GM21423 (cell line): ENCODE measurements around the gene ATP1B2.
"Not testable (repeated sequence)": the region's sequence is repeated elsewhere in the genome, so short reads cannot be mapped to it uniquely, and the experiment has no call there.

ENCODE experiments used
- ATAC-seq: cut with Tn5 transposase; IDR thresholded peaks from one replicate; pipeline ENCODE4 v1.9.1; 2021; ENCODE audit warnings: mild to moderate bottlenecking, moderate library complexity; ENCODE audit not compliant: unreplicated experiment

ATP1B2 gene

DNA sequence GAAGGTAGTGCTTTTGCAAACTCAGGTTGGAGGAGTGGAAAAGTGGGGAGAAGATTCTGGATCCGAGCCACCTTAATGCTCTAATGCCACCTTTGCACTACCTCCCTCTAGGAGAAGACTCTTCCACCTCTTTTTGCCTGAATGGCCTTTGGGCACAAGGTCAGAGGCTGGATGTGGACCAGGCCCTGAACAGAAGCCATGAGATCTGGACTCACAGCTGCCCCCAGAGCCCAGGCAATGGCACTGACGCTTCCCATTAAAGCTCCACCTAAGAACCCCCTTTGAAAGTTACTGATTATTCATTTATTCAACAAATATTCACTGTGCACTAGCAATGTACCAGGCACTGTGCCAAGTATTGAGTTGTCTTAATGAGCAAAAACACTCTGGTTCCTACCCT is 17.6 kb upstream of the ATP1B2 start:
- no peak for ATAC-seq

DNA sequence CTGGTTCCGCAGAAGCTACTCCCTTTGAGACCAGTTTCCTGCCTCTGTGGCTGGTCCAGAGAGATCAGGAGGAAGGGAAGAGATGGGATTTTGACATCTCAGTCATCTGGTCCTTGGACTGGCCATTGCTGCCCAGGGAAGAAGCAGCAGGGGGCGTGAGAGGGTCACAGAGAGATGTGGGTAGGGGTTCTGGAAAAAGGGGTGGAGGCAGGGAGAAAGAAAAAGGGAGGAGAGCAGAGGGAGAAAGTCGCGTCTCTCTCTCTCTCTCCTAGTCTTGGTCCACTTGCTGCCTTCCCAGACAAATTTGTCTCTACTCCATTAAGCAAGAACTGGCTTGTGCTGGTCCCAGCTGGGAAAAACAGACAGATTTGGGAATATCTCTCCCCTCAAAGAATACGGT is 16.3 kb upstream of the ATP1B2 start:
- ATAC-seq: no peak

DNA sequence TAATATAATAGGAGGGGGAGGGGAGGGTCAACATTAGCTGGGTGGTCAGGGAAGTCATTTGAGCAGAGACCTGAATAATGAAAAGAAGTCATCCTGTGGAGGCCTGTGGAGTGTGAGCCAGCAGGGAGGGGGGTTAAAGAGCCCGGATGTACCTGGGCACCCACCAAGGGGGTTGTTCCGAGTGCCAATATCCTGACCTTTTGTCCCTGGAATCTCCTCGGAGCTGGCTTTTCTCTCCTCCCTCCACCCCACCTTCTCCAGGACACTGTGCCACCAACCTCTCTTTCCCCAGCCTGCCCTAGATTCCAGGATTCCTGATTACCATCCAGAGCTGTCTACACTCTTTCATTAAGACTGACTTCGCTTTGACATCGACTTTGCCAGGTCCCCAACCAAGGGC is 14.6 kb upstream of the ATP1B2 start:
- ATAC-seq: no peak

DNA sequence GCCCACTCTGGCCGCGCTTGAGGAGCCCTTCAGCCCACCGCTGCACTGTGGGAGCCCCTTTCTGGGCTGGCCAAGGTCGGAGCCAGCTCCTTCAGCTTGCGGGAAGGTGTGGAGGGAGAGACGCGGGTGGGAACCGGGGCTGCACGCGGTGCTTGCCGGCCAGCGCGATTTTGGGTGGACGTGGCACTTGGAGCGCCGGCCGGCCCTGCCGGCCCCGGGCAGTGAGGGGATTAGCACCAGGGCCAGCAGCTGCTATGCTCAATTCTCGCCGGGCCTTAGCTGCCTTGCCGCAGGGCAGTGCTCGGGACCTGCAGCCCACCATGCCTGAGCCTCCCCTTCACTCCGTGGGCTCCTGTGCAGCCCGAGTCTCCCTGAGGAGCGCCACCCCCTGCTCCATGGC is 9.9 kb upstream of the ATP1B2 start:
- no peak for ATAC-seq

DNA sequence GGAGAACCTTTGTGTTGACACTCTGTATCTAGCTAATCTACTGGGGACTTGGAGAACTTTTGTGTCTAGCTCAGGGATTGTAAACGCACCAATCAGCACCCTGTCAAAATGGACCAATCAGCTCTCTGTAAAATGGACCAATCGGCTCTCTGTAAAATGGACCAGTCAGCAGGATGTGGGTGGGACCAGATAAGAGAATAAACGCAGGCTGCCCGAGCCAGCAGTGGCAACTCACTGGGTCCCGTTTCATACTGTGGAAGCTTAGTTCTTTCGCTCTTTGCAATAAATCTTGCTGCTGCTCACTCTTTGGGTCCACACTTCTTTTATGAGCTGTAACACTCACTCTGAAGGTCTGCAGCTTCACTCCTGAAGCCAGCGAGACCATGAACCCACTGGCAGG is 9.1 kb upstream of the ATP1B2 start:
- not testable (repeated sequence) for ATAC-seq

DNA sequence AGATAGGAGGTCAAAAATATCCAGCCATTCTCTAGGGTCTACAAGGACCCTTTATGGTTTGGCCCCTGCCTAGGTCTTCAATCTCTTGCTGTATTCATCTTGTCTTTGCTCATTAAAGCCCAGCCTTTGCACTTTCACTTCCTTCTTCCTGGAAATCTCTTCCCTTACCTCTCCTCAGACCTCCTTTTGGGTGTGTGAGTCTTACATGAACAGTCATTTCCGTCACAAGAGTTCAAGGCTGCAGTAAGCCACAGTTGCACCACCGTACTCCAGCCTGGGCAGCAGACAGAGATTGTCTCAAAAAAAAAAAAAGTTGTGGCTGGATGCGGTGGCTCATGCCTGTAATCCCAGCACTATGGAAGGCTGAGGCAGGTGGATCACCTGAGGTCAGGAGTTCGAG is 6.0 kb upstream of the ATP1B2 start:
- ATAC-seq: no peak

DNA sequence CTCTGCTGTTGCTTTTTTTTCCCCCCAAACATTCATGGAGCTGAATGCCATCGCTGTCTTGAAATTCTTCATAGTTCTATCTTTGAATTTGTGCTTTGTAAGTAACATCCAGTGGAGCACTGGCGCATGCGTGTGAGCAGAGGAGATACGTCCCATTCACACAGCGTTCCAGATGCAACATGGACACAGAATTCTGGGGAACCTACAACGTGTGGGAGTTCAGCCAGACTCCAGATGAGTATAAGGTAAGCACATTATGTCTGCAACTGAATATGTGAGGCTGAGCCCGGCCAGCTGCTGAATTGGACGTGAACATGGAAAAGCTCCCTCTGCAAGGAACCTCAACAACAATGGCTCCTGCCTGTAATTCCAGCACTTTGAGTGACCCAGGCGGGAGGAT is 4.3 kb upstream of the ATP1B2 start:
- no peak for ATAC-seq

DNA sequence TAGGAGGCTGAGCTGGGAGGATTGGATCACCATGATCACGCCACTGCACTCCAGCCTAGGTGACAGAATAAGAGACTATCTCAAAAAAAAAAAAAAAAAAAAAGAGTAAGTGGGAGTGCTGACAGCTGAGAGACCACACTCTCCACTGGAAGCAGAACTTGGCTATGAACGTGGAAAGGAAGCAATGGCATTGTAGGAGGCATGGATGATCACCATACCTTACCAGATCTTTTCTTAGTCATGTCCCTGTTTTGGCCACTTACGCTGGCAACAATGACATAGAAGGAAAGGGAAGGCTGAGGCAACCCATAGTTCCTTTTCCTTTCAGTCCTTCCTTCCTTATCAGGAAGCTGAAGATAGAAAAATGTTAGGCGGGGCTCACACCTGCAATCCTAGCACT is 3.7 kb upstream of the ATP1B2 start:
- no peak for ATAC-seq

DNA sequence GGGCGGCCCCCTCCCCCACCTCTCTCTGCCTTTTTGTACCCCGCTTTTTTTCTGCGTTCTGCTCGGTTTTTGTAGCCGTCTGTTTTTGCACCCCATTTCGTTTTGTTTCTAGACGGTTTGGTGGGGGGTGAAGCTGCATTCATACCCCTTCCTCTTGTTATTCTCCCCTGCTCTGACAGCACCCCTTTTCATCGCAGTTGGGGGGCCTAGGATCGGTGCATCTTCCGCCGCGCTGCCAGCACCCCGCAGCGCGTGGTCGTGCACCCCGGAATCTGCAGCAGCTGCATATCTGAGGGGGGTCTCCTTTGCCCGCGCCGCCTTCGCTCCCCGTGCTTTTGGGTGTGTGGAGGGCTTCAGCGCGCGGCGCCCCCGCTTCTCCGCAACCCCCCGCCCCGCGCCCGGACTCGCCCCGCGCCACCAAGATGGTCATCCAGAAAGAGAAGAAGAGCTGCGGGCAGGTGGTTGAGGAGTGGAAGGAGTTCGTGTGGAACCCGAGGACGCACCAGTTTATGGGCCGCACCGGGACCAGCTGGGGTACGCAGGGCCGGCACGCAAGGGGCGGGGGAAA is 455 bp downstream of the ATP1B2 start:
- no peak for ATAC-seq

DNA sequence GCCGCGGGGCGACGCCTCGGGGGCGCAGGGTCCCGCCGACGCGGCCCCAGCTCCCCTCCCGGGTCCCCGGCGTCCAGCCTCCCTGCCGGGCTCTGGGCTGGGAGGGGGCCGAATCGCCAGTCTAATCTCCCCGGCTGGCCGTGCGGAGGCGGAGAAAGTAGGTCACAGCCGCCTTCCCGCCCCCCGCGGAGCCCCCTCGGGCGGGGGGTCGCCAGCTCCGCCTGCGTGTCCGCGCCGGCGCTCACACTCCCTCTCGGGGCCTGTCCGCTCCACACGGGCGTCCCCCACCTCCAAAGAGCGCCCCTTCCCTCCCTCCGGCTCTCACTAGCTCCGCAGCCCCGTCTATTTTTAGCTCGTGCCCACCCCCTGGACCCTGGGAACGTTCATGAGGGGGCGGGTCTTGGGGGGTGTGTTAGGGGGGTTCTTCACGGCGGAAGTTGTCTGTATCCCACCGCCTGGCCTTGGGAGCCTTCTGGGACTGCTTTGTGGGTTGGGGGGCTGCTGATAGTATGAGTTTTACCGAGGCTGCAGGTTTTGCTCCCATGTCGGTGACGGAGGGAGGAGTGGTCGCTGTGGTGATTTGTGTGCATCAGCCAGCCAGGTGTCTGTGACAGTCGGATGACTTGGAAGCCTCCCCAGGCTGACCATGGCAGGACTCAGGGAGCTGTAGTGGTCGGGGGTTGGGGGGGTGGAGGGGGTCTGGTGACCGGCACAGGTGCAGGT is 1.1 kb downstream of the ATP1B2 start:
- ATAC-seq: no peak

DNA sequence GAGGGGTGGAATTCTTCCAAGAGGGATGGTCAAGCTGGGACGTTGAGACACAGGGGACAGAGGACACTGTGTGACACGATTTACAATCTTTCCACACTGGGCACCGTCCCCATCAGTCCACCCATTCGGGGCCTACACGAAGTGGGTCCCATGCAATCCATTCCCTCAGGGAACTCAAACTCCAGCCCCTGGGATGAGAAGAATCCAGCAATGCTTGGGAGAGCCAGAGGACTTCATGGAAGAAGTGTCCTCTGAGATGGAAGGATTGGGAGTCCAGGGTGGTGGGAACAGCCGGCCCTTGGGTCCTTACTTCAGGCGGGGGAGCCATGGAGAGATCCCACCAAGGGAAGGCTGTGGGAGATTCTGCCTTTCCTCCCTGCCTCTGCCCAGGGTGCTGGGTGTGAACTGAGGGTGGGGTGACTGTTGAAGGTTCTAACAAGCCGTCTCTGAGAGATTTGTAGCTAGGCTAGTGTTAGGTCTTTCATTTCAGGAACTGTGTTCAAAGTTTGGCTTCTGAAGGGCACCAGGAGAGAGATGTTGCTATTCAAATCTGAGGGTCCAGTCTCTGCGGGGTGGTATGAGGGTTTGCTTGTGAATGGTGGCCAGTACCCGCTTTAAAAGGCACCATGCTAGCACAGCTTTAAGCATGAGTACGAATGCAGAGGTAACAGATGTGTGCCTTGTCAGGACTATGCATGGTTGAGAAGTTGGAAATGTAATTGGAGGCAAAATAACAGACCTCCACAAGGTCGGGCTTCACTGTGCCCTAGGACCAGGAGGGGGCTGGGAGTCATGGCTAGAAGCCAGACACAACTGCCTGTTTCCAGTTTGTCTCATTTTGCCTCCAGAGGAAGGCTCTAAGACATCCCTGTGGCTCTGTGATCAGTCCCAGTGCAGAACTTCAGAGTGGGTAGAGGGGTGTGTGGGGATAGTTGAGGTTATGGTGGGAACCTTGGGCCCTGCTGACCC is 1.9 kb downstream of the ATP1B2 start:
- ATAC-seq: no peak

DNA sequence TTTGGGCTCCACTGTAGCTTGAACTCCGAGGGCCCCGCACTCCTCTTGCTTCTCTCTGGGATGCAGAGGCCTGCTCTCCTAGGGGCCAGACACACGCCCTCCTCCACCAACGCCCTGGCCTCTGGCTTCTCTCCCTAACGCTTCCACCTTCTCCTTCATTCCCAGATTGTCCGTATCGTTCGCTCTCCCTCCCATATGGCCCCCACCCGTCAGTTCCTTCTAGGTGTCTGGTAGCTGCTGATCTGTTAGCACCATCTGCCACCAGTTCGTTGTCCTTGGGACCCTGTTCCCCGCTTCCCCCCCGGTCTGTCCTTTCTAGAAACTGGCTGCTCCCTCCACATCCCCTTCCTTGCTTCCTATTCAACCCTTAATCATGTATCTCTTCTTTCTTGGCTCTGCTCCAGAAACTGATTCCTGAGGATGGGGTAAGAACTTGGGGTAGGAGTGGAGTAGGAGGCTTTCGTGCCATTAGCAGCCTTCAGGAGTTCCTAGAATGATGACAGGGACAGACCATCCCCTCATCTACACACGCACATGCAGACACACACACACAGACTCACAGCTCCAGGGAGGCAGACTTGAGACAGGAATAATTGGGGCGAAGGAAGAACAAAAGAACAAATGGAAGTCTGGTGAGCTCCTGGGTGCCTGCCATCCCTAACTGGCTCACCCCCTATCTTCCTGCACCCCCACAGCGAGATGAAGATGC is 4.3 kb downstream of the ATP1B2 start:
- no peak for ATAC-seq

DNA sequence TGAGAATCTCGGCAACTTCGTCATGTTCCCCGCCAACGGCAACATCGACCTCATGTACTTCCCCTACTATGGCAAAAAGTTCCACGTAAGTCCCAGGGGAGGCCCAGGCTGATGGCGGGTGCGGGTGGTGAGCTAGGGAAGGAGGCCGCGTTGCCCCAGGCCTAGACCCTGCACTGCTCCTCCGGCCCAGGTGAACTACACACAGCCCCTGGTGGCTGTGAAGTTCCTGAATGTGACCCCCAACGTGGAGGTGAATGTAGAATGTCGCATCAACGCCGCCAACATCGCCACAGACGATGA is 4.8 kb downstream of the ATP1B2 start:
- no peak for ATAC-seq

DNA sequence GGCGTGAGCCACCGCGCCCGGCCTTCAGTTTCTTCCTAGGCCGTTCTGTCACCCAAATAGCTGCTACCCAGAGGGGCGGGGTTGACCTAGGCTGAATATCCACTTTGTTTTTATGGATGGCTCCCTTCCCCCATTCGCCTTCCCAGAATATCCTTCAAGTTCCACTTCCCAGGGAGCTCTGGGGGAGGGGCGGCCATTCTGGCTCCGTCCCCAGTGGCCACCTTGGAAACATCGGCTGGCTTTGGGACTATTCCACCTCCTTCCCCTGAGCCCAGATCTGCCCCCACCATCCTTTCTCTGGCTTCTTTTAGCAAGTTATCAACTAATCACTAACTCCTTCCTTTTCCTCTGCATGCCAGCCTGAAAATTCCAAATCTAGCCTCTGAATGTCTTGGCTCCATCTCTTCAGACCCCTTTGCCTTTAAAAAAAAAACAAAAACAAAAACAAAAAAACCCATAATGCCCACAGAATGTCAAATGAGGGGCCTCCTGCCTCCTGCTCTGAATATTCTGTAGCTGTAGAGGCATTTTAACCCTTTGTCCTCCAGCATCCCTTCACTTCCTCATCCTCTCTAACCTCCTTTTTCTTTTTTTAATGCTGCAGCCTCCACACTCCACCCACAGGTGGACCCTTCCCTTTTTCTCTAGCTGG is 6.4 kb downstream of the ATP1B2 start:
- no peak for ATAC-seq

DNA sequence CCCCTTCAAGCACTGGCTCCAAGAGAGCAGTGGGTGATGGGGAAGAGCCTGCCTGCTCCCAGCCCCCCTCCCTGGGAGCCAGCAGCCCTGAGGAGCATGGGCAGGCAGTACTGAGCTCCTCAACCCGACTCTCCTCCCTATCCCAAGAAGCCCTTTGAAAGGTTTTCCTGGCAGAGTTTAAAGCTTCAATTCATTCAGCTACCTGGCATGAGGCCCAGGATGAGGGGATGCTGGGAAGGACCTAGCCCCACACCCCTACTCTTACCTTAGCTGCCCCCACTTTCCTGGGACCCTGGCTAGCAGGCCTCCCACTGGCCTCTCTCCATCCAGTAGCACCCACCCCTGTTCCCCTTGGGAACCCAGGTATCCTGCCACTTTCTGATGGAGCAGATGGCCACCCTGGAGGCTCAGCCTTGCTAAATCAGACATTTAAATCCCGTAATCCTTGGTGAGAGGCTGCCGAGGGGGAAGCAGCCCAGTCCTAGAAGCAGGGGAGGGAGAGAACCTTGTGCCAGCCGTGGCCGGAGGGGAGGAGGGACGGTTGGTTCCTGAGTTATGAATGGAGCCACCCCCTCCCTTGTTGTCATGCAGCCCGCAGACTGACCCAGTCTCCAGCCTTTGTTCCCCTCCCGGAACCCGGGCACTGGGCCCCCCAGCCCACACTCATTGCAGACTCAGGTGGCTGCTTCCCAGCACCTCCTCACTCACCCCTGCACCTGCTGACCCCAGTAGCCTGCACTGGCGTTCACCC is 17.1 kb downstream of the ATP1B2 start:
- no peak for ATAC-seq

DNA sequence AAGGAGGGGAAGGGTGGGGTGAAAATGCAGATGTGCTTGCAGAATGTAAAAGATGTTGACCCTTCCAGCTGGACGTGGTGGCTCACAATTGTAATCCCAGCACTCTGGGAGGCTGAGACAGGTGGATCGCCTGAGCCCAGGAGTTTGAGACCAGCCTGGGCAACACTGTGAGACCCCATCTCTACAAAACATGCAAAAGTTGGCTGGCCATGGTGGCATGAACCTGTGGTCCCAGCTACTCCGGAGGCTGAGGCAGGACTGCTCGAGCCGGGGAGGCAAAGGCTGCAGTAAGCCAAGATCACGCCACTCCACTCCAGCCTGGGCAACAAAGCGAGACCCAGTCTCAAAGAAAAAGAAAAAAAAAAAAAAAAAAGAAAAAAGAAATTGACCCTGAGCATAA is 17.8 kb downstream of the ATP1B2 start:
- no peak for ATAC-seq

DNA sequence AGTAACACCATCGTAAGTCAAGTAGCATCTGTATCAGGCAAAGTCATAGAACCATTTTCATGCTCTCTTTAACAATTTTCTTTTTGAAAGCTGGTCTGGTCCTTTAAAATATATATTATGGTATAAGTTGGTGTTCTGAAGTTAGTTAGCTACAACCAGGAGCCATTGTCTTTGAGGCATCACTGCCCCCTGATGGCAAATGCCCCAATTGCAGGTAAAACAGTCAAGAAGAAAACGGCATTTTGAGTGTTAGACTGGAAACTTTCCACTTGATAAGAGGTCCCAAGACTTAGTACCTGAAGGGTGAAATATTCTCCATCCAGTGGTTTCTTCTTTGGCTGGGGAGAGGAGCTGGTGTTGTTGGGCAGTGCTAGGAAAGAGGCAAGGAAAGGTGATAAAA is 22.5 kb downstream of the ATP1B2 start:
- ATAC-seq: no peak

DNA sequence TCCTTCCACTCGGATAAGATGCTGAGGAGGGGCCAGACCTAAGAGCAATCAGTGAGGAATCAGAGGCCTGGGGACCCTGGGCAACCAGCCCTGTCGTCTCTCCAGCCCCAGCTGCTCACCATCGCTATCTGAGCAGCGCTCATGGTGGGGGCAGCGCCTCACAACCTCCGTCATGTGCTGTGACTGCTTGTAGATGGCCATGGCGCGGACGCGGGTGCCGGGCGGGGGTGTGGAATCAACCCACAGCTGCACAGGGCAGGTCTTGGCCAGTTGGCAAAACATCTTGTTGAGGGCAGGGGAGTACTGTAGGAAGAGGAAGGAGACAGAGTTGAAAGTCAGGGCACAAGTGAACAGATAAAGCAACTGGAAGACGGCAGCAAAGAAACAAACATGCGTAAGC is 24.2 kb downstream of the ATP1B2 start:
- ATAC-seq: no peak

DNA sequence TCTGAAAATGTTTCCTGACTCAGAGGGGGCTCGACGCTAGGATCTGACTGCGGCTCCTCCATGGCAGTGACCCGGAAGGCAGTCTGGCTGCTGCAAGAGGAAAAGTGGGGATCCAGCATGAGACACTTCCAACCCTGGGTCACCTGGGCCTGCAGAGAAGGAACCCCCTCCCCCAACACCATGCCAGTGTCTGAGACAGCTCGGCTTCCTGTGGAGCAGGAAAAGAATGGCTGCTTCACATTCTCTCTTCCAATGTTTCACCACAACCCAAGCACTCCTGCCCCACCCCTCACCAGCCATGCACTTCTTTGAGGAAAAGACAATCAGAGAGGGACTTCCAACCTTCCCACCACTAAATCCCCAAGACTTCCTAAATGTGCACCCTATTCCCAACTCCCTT is 25.8 kb downstream of the ATP1B2 start:
- ATAC-seq: no peak

DNA sequence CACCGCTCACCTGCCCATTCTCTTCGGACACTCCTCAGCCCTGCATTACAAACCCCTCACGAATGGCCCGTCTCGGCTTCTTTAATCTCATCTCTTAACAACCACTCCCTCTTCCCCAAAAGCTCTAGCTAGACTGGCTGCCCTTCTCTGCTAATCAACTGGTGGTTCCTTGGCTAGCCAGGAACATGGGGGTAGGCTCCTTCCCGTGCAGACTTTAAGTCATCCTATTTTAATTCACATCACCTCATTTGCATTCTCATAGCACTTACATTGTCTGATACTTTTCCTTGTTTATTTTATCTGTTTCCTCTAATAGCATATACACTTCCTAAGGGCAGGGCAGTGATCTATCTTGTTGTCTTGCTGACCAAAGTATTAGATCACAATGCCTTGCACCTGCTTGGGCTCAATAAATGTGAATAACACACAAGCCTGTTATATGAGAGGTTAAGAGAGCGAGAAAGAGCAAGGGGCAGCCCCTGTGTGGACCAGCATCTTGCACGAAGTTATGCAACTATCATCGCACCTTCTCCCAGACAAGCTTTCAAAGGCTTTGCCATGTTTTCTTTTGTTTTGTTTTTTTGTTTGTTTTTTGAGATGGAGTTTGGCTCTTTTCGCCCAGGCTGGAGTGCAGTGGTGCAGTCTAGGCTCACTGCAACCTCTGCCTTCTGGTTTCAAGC is 26.8 kb downstream of the ATP1B2 start:
- ATAC-seq: no peak
